ENCODE results near the gene ARAF.

- no peak for TF ChIP-seq ARNTL (CRISPR knock-in tag; IDR thresholded peaks at IDR 0.05; ENCODE audit: borderline replicate concordance, low read depth)
- no peak for TF ChIP-seq RARB (CRISPR knock-in tag; IDR thresholded peaks at IDR 0.05)
- TF ChIP-seq PPARA (CRISPR knock-in tag; IDR thresholded peaks at IDR 0.05; ENCODE audit: borderline replicate concordance) = no peak
- TF ChIP-seq, protein P1, sequence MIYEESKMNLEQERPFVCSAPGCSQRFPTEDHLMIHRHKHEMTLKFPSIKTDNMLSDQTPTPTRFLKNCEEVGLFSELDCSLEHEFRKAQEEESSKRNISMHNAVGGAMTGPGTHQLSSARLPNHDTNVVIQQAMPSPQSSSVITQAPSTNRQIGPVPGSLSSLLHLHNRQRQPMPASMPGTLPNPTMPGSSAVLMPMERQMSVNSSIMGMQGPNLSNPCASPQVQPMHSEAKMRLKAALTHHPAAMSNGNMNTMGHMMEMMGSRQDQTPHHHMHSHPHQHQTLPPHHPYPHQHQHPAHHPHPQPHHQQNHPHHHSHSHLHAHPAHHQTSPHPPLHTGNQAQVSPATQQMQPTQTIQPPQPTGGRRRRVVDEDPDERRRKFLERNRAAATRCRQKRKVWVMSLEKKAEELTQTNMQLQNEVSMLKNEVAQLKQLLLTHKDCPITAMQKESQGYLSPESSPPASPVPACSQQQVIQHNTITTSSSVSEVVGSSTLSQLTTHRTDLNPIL (CRISPR knock-in tag; IDR thresholded peaks at IDR 0.05; ENCODE audit: low read depth) = no peak
- no peak for TF ChIP-seq ZFP3 (CRISPR knock-in tag; IDR thresholded peaks at IDR 0.05)
- no peak for TF ChIP-seq ZNF565 (CRISPR knock-in tag; conservative IDR thresholded peaks at IDR 0.05; ENCODE audit: low read depth)
- no peak for TF ChIP-seq TSHZ2 (CRISPR knock-in tag; IDR thresholded peaks at IDR 0.05)
- TF ChIP-seq TOX (CRISPR knock-in tag; IDR thresholded peaks at IDR 0.05; ENCODE audit: borderline replicate concordance) = no peak
- TF ChIP-seq, protein P2, sequence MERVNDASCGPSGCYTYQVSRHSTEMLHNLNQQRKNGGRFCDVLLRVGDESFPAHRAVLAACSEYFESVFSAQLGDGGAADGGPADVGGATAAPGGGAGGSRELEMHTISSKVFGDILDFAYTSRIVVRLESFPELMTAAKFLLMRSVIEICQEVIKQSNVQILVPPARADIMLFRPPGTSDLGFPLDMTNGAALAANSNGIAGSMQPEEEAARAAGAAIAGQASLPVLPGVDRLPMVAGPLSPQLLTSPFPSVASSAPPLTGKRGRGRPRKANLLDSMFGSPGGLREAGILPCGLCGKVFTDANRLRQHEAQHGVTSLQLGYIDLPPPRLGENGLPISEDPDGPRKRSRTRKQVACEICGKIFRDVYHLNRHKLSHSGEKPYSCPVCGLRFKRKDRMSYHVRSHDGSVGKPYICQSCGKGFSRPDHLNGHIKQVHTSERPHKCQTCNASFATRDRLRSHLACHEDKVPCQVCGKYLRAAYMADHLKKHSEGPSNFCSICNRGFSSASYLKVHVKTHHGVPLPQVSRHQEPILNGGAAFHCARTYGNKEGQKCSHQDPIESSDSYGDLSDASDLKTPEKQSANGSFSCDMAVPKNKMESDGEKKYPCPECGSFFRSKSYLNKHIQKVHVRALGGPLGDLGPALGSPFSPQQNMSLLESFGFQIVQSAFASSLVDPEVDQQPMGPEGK (CRISPR knock-in tag; IDR thresholded peaks at IDR 0.05; ENCODE audit: borderline replicate concordance) = no peak
- no peak for TF ChIP-seq OSR1 (CRISPR knock-in tag; IDR thresholded peaks at IDR 0.05)
Observed at GRCh38 chrX:47573341-47574075, 12.5 kb downstream of the ARAF start.

Data from SK-N-SH treated with all-trans-retinoic acid at 6 μM for 48 hours (cell line).